ENCODE results near the gene CCL7.

Gene CCL7

GRCh38 chr17:34246446-34246845 lies 23.6 kb upstream of the CCL7 start:
- in situ Hi-C loops (cut with HindIII; ENCODE audit: low sequenced_read_pairs) = no loop called here

GRCh38 chr17:34246881-34247280 lies 23.1 kb upstream of the CCL7 start:
- in situ Hi-C loops (cut with HindIII; ENCODE audit: low sequenced_read_pairs) = no loop called here

DNA sequence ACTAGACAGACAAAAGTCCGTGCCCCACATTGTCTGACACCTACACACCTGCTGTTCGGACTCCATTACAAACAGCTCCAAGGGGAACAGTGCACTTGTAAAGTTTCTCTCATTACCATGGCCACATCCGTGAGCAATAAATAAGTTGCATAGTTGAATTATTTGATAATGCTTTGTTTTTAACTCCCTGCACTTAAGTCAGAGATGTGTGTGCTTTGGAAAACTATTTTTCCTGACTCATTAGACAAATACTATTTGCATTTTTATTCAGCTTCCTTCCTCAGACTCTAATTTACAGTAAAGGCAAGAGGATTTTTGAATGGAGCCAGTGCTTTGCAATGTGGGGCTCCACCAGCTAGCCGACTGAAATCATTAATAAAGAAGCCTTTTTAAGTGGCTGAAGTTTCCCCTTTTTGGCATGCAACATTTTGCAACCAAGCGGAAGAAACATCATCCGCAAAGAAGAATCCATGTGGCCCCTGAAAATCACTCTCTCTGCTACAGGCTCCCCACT lies 21.5 kb upstream of the CCL7 start:
- in situ Hi-C loops (cut with HindIII; ENCODE audit: low sequenced_read_pairs) = no loop called here

DNA sequence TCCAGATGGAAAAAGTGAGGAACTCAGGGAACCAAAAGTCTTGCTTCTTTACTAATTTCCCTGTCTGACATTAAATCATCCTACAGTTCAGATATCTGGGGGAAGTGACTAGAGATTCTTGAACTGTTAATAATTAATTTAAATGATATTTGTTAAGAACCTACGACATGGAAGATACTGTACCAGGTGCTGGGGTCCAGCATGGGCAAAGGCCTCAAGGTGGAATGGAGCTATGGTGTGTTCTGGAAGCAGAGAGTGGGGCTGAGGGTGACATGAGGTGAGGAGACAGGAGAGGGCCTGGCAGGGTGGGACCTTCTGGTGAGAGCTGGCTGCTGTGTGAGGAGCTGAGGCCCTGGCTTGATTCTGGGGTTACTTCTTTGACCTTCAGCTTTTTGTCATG lies 21.0 kb upstream of the CCL7 start:
- in situ Hi-C loops (cut with HindIII; ENCODE audit: low sequenced_read_pairs) = no loop called here

GRCh38 chr17:34249478-34249877 lies 20.5 kb upstream of the CCL7 start:
- in situ Hi-C loops (cut with HindIII; ENCODE audit: low sequenced_read_pairs) = no loop called here

- in situ Hi-C loops (cut with HindIII; ENCODE audit: low sequenced_read_pairs) = no loop called here
These were observed 18.8 kb upstream of the CCL7 start for GRCh38 chr17:34251186-34251585.

GRCh38 chr17:34252095-34252443 lies 18.0 kb upstream of the CCL7 start:
- in situ Hi-C loops (cut with HindIII; ENCODE audit: low sequenced_read_pairs) = no loop called here

GRCh38 chr17:34252444-34253138 lies 17.4 kb upstream of the CCL7 start:
- in situ Hi-C loops (cut with HindIII; ENCODE audit: low sequenced_read_pairs) = no loop called here

GRCh38 chr17:34253139-34253525 lies 16.9 kb upstream of the CCL7 start:
- in situ Hi-C loops (cut with HindIII; ENCODE audit: low sequenced_read_pairs) = no loop called here

- in situ Hi-C loops (cut with HindIII; ENCODE audit: low sequenced_read_pairs) = no loop called here
These were observed 15.9 kb upstream of the CCL7 start for GRCh38 chr17:34254146-34254545.

GRCh38 chr17:34254651-34255380 lies 15.2 kb upstream of the CCL7 start, which contains the start of gene CCL2:
CCL2 (plus strand) TSS chr17:34255285; CDS start chr17:34255350, 65 bp downstream.
- in situ Hi-C loops (cut with HindIII; ENCODE audit: low sequenced_read_pairs) = no loop called here

- in situ Hi-C loops (cut with HindIII; ENCODE audit: low sequenced_read_pairs) = no loop called here
These were observed 14.7 kb upstream of the CCL7 start for GRCh38 chr17:34255381-34255732.

GRCh38 chr17:34255841-34256240 lies 14.2 kb upstream of the CCL7 start:
- in situ Hi-C loops (cut with HindIII; ENCODE audit: low sequenced_read_pairs) = no loop called here

DNA sequence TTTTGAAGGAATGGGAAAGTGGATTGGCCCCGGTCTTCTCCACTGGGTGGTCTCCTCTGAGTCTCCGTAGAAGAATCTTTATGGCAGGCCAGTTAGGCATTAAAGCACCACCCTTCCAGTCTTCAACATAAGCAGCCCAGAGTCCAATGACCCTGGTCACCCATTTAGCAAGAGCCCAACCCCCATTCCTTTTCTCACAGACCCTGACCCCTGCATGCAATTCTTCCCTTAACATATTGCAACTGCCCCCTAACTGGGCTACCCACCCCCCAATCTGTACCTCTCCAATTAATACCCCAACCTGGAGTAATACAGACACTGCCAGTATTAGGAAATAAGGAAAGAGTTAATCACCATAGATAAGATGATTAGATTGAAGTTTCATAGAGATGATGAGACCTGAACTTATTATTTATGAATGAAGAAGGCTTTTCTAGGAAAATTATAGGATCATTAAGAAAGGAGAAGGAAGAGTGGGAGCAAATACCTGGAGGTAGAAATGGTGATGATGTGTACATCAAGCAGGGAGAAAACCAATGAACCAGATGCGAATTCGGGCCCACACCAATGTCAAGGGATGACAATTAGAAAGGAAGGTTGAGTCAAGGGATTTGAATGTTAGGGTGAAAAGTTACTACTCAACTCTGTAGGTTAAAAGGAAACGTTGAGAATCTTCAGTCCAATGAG lies 12.6 kb upstream of the CCL7 start:
- in situ Hi-C loops (cut with HindIII; ENCODE audit: low sequenced_read_pairs) = no loop called here

DNA sequence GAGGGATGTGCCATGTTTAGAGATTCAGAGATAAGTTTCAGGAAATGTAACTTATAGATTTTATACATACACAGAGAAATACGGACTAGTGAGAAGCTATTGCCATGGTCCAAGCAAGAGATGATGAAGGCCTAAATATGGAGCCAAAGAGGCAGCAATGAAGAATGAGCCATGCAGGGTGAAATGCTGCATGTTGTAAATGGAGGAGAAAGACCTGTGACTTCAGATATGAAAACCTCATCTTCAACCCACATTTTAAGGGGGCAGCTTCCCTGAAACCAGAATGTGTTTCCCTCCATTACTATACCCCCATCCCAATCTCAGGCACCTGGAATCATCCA lies 12.1 kb upstream of the CCL7 start:
- in situ Hi-C loops (cut with HindIII; ENCODE audit: low sequenced_read_pairs) = no loop called here

DNA sequence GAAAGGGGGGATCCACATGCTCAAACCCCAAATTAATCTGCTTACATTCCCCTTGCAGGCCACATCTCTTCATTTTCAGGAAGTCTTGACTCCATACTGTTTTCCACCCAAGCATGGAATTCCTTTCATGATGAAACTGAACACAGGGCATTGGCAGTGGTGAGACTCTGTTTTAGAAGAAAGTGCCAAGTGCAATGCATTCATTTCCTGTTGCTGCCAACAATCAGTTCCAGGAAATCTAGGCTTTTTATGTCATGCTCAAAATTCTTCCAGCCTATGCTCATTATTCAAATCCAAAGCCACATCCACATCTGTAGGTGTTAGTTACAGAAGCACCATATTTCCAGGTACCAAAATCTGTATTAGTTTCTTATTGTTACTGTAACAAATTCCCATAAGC lies 10.9 kb upstream of the CCL7 start:
- in situ Hi-C loops (cut with HindIII; ENCODE audit: low sequenced_read_pairs) = no loop called here

DNA sequence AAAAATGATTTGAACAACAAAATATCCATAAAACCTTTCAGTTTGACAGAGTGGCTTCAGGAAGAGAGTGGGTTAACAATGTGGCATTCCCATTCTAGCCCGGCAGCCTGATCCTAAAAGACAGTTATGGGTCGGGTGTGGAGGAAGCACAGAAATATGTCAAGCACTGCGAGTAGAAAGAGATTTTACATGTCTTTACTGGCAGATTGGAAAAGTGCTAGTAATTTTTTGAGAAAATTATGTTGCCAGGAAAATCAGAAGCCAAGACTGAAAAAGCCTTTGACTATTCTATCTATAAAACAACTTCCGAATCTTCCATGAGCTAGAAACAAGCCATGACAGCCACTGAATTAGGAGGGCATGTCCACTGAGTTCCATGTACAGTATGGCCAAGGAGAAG lies 9.2 kb upstream of the CCL7 start:
- in situ Hi-C loops (cut with HindIII; ENCODE audit: low sequenced_read_pairs) = no loop called here

GRCh38 chr17:34261568-34262337 lies 8.3 kb upstream of the CCL7 start:
- in situ Hi-C loops (cut with HindIII; ENCODE audit: low sequenced_read_pairs) = no loop called here

GRCh38 chr17:34265711-34266110 lies 4.3 kb upstream of the CCL7 start:
- in situ Hi-C loops (cut with HindIII; ENCODE audit: low sequenced_read_pairs) = no loop called here

DNA sequence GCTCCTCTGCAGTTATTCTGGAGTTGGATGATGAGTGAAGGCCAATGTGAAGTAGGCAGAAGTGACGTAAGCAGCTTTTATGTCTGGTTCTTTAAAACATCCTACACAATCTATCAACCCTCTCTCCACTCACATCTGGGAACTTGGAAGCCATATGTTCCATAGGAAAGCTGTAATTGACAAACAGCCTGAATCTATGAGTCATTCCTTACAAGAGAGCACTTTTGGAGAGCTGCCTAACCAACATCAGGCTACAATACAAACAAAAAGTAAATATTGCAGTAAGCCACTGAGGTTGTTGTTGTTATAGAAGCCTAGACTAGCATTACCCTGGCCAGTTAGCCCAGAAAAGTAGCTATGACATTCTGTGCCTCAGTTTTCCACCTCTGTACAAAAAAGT lies 5.9 kb downstream of the CCL7 start:
- in situ Hi-C loops (cut with HindIII; ENCODE audit: low sequenced_read_pairs) = no loop called here

DNA sequence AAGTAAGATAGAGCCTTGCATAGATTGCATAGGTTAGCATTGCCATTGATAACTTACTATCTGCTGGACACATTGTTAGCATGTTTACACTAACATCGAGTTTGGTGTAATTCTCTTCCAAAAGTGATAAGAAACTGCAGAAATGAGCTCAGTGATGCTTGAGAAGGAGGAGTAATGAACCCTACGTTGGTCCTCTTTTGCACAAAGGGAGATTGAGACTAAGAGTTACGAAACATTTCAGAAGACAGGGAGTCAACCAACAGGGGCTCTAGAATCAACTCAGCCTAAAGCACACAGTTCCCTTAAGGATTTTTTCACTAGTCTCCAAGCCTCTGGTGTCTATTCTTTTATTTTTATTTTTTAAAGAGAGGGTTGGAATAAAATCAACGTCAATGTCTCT lies 6.8 kb downstream of the CCL7 start:
- in situ Hi-C loops (cut with HindIII; ENCODE audit: low sequenced_read_pairs) = no loop called here
